Effector memory CD8-positive, alpha-beta T cell (primary cell): ENCODE measurements around the gene PDZD2.
"Not testable (repeated sequence)": the region's sequence is repeated elsewhere in the genome, so short reads cannot be mapped to it uniquely, and the experiment has no call there.

Source experiments
- ATAC-seq: fragments of 150-1000 bp; cut with Tn5 transposase; replicated peaks from 2 replicates; pipeline ENCODE4 v1.10.0; 2021; ENCODE audit warnings: mild to moderate bottlenecking, moderate library complexity
- DNase-seq, 3 experiments: peaks; one replicate each; pipeline ENCODE4 v3.0.0; 2021
- H3K27ac Mint-ChIP-seq, 2 donors: one replicate each; pipeline ENCODE4 v1.8.0; 2022; ENCODE audit warnings: mild to moderate bottlenecking in 2 of 2, mixed read lengths in 2 of 2, moderate library complexity in 2 of 2
- H3K27me3 Mint-ChIP-seq, 2 donors: one replicate each; pipeline ENCODE4 v1.8.0; 2022; ENCODE audit warnings: mixed read lengths in 2 of 2
- H3K36me3 Mint-ChIP-seq: one replicate; pipeline ENCODE4 v1.8.0; 2022; ENCODE audit warnings: mild to moderate bottlenecking, moderate library complexity, mixed read lengths; ENCODE audit not compliant: insufficient read depth
- H3K4me1 Mint-ChIP-seq, 2 donors: one replicate each; pipeline ENCODE4 v1.8.0; 2022; ENCODE audit warnings: low read depth in 2 of 2, mixed read lengths in 2 of 2
- H3K4me3 Mint-ChIP-seq, 2 donors: one replicate each; pipeline ENCODE4 v1.8.0; 2022; ENCODE audit warnings: mild to moderate bottlenecking in 2 of 2, mixed read lengths in 2 of 2, moderate library complexity in 2 of 2
- H3K9me3 Mint-ChIP-seq, 2 donors: one replicate each; pipeline ENCODE4 v1.8.0; 2022; ENCODE audit warnings: mixed read lengths in 2 of 2

PDZD2 gene

GRCh38 chr5:31711935-31712592, 73.1 kb downstream of the PDZD2 start:
- H3K4me3 Mint-ChIP-seq, result no peak overlapping the region
- no peaks in the 10 kb centered on the region for H3K27me3 Mint-ChIP-seq
- no peaks in the 10 kb centered on the region for H3K4me1 Mint-ChIP-seq
- no peak for ATAC-seq
- H3K36me3 Mint-ChIP-seq, result no peaks in the 10 kb centered on the region
- no peak overlapping the region for H3K27ac Mint-ChIP-seq
- DNase-seq, result no peak
- no peaks in the 10 kb centered on the region for H3K9me3 Mint-ChIP-seq

GRCh38 chr5:31717561-31717960, 78.6 kb downstream of the PDZD2 start:
- DNase-seq, result no peak
- ATAC-seq, result no peak
- Mint-ChIP-seq H3K9me3 (no peaks in the 10 kb centered on the region), H3K27me3 (no peaks in the 10 kb centered on the region), H3K4me3 (no peak overlapping the region), H3K36me3 (no peaks in the 10 kb centered on the region), H3K27ac (no peak overlapping the region), H3K4me1 (peaks cover 0 to 2% of the 10 kb centered on the region in 2 donors)

- ATAC-seq (no peak), DNase-seq (no peak)
- Mint-ChIP-seq H3K27ac (no peak overlapping the region), H3K27me3 (peaks cover 0 to 7% of the 10 kb centered on the region in 2 donors), H3K36me3 (peaks cover under 1% of the 10 kb centered on the region), H3K9me3 (no peaks in the 10 kb centered on the region), H3K4me3 (no peak overlapping the region), H3K4me1 (peaks cover 0 to 2% of the 10 kb centered on the region in 2 donors)
Observed at GRCh38 chr5:31720004-31720403, 81.1 kb downstream of the PDZD2 start.

GRCh38 chr5:31720811-31721345, 81.9 kb downstream of the PDZD2 start:
- no peak for ATAC-seq
- peaks cover 0 to 2% of the 10 kb centered on the region in 2 donors for H3K4me1 Mint-ChIP-seq
- no peak overlapping the region for H3K4me3 Mint-ChIP-seq
- no peak overlapping the region for H3K27ac Mint-ChIP-seq
- DNase-seq, result no peak
- peaks cover 3% of the 10 kb centered on the region for H3K36me3 Mint-ChIP-seq
- H3K9me3 Mint-ChIP-seq, result no peaks in the 10 kb centered on the region
- peaks cover 0 to 7% of the 10 kb centered on the region in 2 donors for H3K27me3 Mint-ChIP-seq

GRCh38 chr5:31722111-31722510, 83.2 kb downstream of the PDZD2 start:
- no peak overlapping the region for H3K4me3 Mint-ChIP-seq
- DNase-seq, result no peak
- H3K4me1 Mint-ChIP-seq, result peaks cover 0 to 2% of the 10 kb centered on the region in 2 donors
- H3K9me3 Mint-ChIP-seq, result no peaks in the 10 kb centered on the region
- H3K27me3 Mint-ChIP-seq, result peaks cover 0 to 7% of the 10 kb centered on the region in 2 donors
- H3K27ac Mint-ChIP-seq, result peak overlapping the region in 1 of 2 donors; percentile 5
- peaks cover 3% of the 10 kb centered on the region for H3K36me3 Mint-ChIP-seq
- no peak for ATAC-seq

GRCh38 chr5:31725996-31726395, 87.1 kb downstream of the PDZD2 start:
- H3K27ac Mint-ChIP-seq, result no peak overlapping the region
- no peaks in the 10 kb centered on the region for H3K9me3 Mint-ChIP-seq
- peaks cover 0 to 7% of the 10 kb centered on the region in 2 donors for H3K27me3 Mint-ChIP-seq
- H3K36me3 Mint-ChIP-seq, result peaks cover 3% of the 10 kb centered on the region
- ATAC-seq (no peak), DNase-seq (no peak)
- H3K4me3 Mint-ChIP-seq, result no peak overlapping the region
- H3K4me1 Mint-ChIP-seq, result peaks cover 0 to 2% of the 10 kb centered on the region in 2 donors

- H3K27ac Mint-ChIP-seq, result no peak overlapping the region
- H3K4me3 Mint-ChIP-seq, result no peak overlapping the region
- DNase-seq, result no peak
- H3K27me3 Mint-ChIP-seq, result peaks cover 0 to 7% of the 10 kb centered on the region in 2 donors
- no peak for ATAC-seq
- H3K36me3 Mint-ChIP-seq, result peaks cover 3% of the 10 kb centered on the region
- H3K4me1 Mint-ChIP-seq, result peaks cover 0 to 4% of the 10 kb centered on the region in 2 donors
- no peaks in the 10 kb centered on the region for H3K9me3 Mint-ChIP-seq
Observed at GRCh38 chr5:31726952-31727351, 88.0 kb downstream of the PDZD2 start.

GRCh38 chr5:31728039-31728438, 89.1 kb downstream of the PDZD2 start:
- H3K9me3 Mint-ChIP-seq, result no peaks in the 10 kb centered on the region

GRCh38 chr5:31728806-31729205, 89.9 kb downstream of the PDZD2 start:
- not testable (repeated sequence) for H3K9me3 Mint-ChIP-seq, H3K27ac Mint-ChIP-seq, H3K36me3 Mint-ChIP-seq, H3K4me3 Mint-ChIP-seq, ATAC-seq, H3K27me3 Mint-ChIP-seq, H3K4me1 Mint-ChIP-seq, DNase-seq

More at GRCh38 chr5:31728039-31728438, 89.1 kb downstream of the PDZD2 start:
- DNase-seq (no peak), ATAC-seq (no peak)
- H3K27me3 Mint-ChIP-seq, result peaks cover 0 to 7% of the 10 kb centered on the region in 2 donors
- peaks cover 3% of the 10 kb centered on the region for H3K36me3 Mint-ChIP-seq
- H3K4me3 Mint-ChIP-seq, result no peak overlapping the region
- H3K27ac Mint-ChIP-seq, result no peak overlapping the region
- peaks cover 0 to 4% of the 10 kb centered on the region in 2 donors for H3K4me1 Mint-ChIP-seq

GRCh38 chr5:31730139-31730538, 91.2 kb downstream of the PDZD2 start:
- H3K9me3 Mint-ChIP-seq, result no peaks in the 10 kb centered on the region
- H3K27me3 Mint-ChIP-seq, result no peaks in the 10 kb centered on the region
- no peak overlapping the region for H3K4me3 Mint-ChIP-seq
- H3K27ac Mint-ChIP-seq, result peak overlapping the region in 1 of 2 donors; percentile 70
- DNase-seq (no peak), ATAC-seq (no peak)
- peaks cover 0 to 4% of the 10 kb centered on the region in 2 donors for H3K4me1 Mint-ChIP-seq
- H3K36me3 Mint-ChIP-seq, result peaks cover under 1% of the 10 kb centered on the region

GRCh38 chr5:31731016-31731415, 92.1 kb downstream of the PDZD2 start:
- no peaks in the 10 kb centered on the region for H3K9me3 Mint-ChIP-seq
- H3K27me3 Mint-ChIP-seq, result no peaks in the 10 kb centered on the region
- ATAC-seq, result peak; percentile 86
- H3K4me3 Mint-ChIP-seq, result no peak overlapping the region
- no peaks in the 10 kb centered on the region for H3K36me3 Mint-ChIP-seq
- H3K4me1 Mint-ChIP-seq, result peaks cover 0 to 4% of the 10 kb centered on the region in 2 donors
- DNase-seq, result peak in 1 of 3 experiments; percentile 4
- H3K27ac Mint-ChIP-seq, result peak overlapping the region in 1 of 2 donors; percentile 70

GRCh38 chr5:31731710-31732301, 92.9 kb downstream of the PDZD2 start:
- Mint-ChIP-seq H3K27ac (peak overlapping the region in 1 of 2 donors; percentile 70), H3K4me1 (peaks cover 0 to 4% of the 10 kb centered on the region in 2 donors), H3K4me3 (no peak overlapping the region), H3K27me3 (no peaks in the 10 kb centered on the region), H3K36me3 (no peaks in the 10 kb centered on the region), H3K9me3 (no peaks in the 10 kb centered on the region)
- DNase-seq, result no peak
- peak; percentile 60 for ATAC-seq

GRCh38 chr5:31732821-31733220, 93.9 kb downstream of the PDZD2 start:
- not testable (repeated sequence) for H3K27ac Mint-ChIP-seq, H3K27me3 Mint-ChIP-seq, H3K4me1 Mint-ChIP-seq, H3K9me3 Mint-ChIP-seq, DNase-seq, H3K36me3 Mint-ChIP-seq, ATAC-seq, H3K4me3 Mint-ChIP-seq

- H3K9me3 Mint-ChIP-seq, result no peaks in the 10 kb centered on the region
- no peaks in the 10 kb centered on the region for H3K36me3 Mint-ChIP-seq
- DNase-seq (no peak), ATAC-seq (no peak)
- no peak overlapping the region for H3K27ac Mint-ChIP-seq
- no peaks in the 10 kb centered on the region for H3K27me3 Mint-ChIP-seq
- peaks cover 0 to 4% of the 10 kb centered on the region in 2 donors for H3K4me1 Mint-ChIP-seq
- H3K4me3 Mint-ChIP-seq, result no peak overlapping the region
Observed at GRCh38 chr5:31733371-31733770, 94.4 kb downstream of the PDZD2 start.
